ENCODE data around the gene CDC37L1.
"Not testable (repeated sequence)": the region's sequence is repeated elsewhere in the genome, so short reads cannot be mapped to it uniquely, and the experiment has no call there.

DNA sequence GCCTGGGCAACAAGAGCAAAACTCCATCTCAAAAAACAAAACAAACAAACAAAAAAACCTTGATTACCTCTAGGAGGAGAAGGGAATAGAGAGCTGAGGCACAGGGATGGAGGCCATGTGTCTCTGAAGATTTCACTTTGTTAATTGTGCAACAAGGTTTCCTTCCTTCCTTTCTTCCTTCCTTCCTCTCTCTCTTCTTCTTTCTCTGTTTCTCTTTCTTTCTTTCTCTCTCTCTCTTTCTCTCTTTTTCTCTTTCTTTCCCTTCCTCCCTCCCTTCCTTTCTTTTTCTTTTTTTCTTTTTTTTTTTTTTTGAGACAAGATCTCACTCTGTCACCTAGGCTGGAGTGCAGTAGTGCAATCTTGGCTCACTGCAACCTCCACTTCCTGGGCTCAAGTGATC lies 75.2 kb downstream of the CDC37L1 start:
- TF ChIP-seq, protein P1, sequence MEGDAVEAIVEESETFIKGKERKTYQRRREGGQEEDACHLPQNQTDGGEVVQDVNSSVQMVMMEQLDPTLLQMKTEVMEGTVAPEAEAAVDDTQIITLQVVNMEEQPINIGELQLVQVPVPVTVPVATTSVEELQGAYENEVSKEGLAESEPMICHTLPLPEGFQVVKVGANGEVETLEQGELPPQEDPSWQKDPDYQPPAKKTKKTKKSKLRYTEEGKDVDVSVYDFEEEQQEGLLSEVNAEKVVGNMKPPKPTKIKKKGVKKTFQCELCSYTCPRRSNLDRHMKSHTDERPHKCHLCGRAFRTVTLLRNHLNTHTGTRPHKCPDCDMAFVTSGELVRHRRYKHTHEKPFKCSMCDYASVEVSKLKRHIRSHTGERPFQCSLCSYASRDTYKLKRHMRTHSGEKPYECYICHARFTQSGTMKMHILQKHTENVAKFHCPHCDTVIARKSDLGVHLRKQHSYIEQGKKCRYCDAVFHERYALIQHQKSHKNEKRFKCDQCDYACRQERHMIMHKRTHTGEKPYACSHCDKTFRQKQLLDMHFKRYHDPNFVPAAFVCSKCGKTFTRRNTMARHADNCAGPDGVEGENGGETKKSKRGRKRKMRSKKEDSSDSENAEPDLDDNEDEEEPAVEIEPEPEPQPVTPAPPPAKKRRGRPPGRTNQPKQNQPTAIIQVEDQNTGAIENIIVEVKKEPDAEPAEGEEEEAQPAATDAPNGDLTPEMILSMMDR (IDR thresholded peaks at IDR 0.05) = not testable (repeated sequence)
- not testable (repeated sequence) for TF ChIP-seq POLR2A (IDR thresholded peaks at IDR 0.05)

Measured in vagina (tissue), 2 donors.